Natural killer cell treated with Interleukin-12 subunit alpha and Interleukin-12 subunit beta and Interleukin-15 and Interleukin-18, amount 100 ng/mL, for 72 hours (primary cell): Measurements from ENCODE around the gene PIGQ. TPM values are rescaled to one million over a fixed set of nuclear protein-coding genes. Genes with fewer than 3 reads are reported as not detected.

ENCODE experiments used
- ATAC-seq, 2 donors: fragments of 150-1000 bp; cut with Tn5 transposase in 1 of 2; sonication (Bioruptor Pico), chemical (Tn5 transposase) in 1 of 2; 2 replicates each; pipeline ENCODE4 v1.10.0; 2021
- DNase-seq: peaks from one replicate; pipeline ENCODE4 v3.0.0; 2022; ENCODE audit warnings: low spot score
- H3K27ac Mint-ChIP-seq, 2 donors: 1 replicate in 1 of 2; 2 replicates in 1 of 2; pipeline ENCODE4 v1.8.0; 2022; ENCODE audit warnings: mixed read lengths in 2 of 2, mild to moderate bottlenecking in 1 of 2, moderate library complexity in 1 of 2
- H3K27me3 Mint-ChIP-seq, 2 donors: 1 replicate in 1 of 2; 2 replicates in 1 of 2; pipeline ENCODE4 v1.8.0; 2022; ENCODE audit warnings: mixed read lengths in 2 of 2
- H3K36me3 Mint-ChIP-seq: one replicate; pipeline ENCODE4 v1.8.0; 2022; ENCODE audit warnings: mixed read lengths
- H3K4me1 Mint-ChIP-seq, 2 donors: 1 replicate in 1 of 2; 2 replicates in 1 of 2; pipeline ENCODE4 v1.8.0; 2022; ENCODE audit warnings: low read depth in 2 of 2, mixed read lengths in 2 of 2, mild to moderate bottlenecking in 1 of 2
- H3K4me3 Mint-ChIP-seq: one replicate; pipeline ENCODE4 v1.8.0; 2022; ENCODE audit warnings: mixed read lengths
- H3K9me3 Mint-ChIP-seq: 2 replicates; pipeline ENCODE4 v1.8.0; 2022; ENCODE audit warnings: mixed read lengths
- total RNA-seq, 2 donors: library from RNA; stranded (reverse); gene quantifications; one replicate each; pipeline ENCODE4 v1.2.3, GENCODE V29; 2022

The PIGQ gene
- total RNA-seq, 2 donors from 2014 or later, result 27.6 to 60.9 TPM

- peaks cover 0 to 3% of the 10 kb centered on the region in 2 donors for H3K4me1 Mint-ChIP-seq
- H3K4me3 Mint-ChIP-seq, result no peak overlapping the region
Measured at GRCh38 chr16:555528-556473, 14.0 kb upstream of the PIGQ start.

GRCh38 chr16:556474-557173 lies 13.1 kb upstream of the PIGQ start:
- H3K4me1 Mint-ChIP-seq, result peaks cover 0 to 3% of the 10 kb centered on the region in 2 donors
- no peak overlapping the region for H3K27ac Mint-ChIP-seq
- H3K9me3 Mint-ChIP-seq, result no peaks in the 10 kb centered on the region
- no peak for DNase-seq
- no peak overlapping the region for H3K4me3 Mint-ChIP-seq
- ATAC-seq, result no peak
- H3K27me3 Mint-ChIP-seq, result peaks cover 0 to 3% of the 10 kb centered on the region in 2 donors
- no peaks in the 10 kb centered on the region for H3K36me3 Mint-ChIP-seq

More at GRCh38 chr16:555528-556473, 14.0 kb upstream of the PIGQ start:
- Mint-ChIP-seq H3K27ac (no peak overlapping the region), H3K9me3 (no peaks in the 10 kb centered on the region), H3K36me3 (no peaks in the 10 kb centered on the region), H3K27me3 (peaks cover 0 to 3% of the 10 kb centered on the region in 2 donors)
- ATAC-seq (no peak), DNase-seq (no peak)

- DNase-seq, result no peak
- ATAC-seq, result no peak
- Mint-ChIP-seq H3K4me1 (peaks cover 0 to 3% of the 10 kb centered on the region in 2 donors), H3K27ac (no peak overlapping the region), H3K27me3 (peaks cover 0 to 3% of the 10 kb centered on the region in 2 donors), H3K4me3 (no peak overlapping the region), H3K36me3 (no peaks in the 10 kb centered on the region), H3K9me3 (no peaks in the 10 kb centered on the region)
Measured at GRCh38 chr16:557463-558297, 12.1 kb upstream of the PIGQ start.

GRCh38 chr16:558298-559020 lies 11.3 kb upstream of the PIGQ start:
- no peak overlapping the region for H3K4me3 Mint-ChIP-seq
- H3K4me1 Mint-ChIP-seq, result peaks cover 0 to 3% of the 10 kb centered on the region in 2 donors
- no peak overlapping the region for H3K27ac Mint-ChIP-seq
- DNase-seq, result no peak
- peaks cover 0 to 3% of the 10 kb centered on the region in 2 donors for H3K27me3 Mint-ChIP-seq
- ATAC-seq, result no peak
- no peaks in the 10 kb centered on the region for H3K9me3 Mint-ChIP-seq
- H3K36me3 Mint-ChIP-seq, result no peaks in the 10 kb centered on the region

- no peak for ATAC-seq
- Mint-ChIP-seq H3K9me3 (no peaks in the 10 kb centered on the region), H3K27ac (no peak overlapping the region), H3K4me1 (peaks cover 0 to 3% of the 10 kb centered on the region in 2 donors), H3K27me3 (peaks cover 0 to 3% of the 10 kb centered on the region in 2 donors), H3K4me3 (no peak overlapping the region), H3K36me3 (no peaks in the 10 kb centered on the region)
- no peak for DNase-seq
Measured at GRCh38 chr16:559021-559380, 10.8 kb upstream of the PIGQ start.

GRCh38 chr16:559411-560203 lies 10.2 kb upstream of the PIGQ start:
- Mint-ChIP-seq H3K27ac (no peak overlapping the region), H3K4me3 (no peak overlapping the region), H3K36me3 (no peaks in the 10 kb centered on the region), H3K27me3 (peaks cover 0 to 3% of the 10 kb centered on the region in 2 donors), H3K4me1 (peaks cover 0 to 3% of the 10 kb centered on the region in 2 donors), H3K9me3 (no peaks in the 10 kb centered on the region)
- DNase-seq (no peak), ATAC-seq (no peak)

GRCh38 chr16:560204-560700 lies 9.5 kb upstream of the PIGQ start, which contains the start of gene PRR35:
Gene PRR35, plus strand, starts transcription at chr16:560394. Its CDS starts 2,901 bp downstream, at chr16:563295.
- no peaks in the 10 kb centered on the region for H3K9me3 Mint-ChIP-seq
- ATAC-seq, result no peak
- H3K4me3 Mint-ChIP-seq, result no peak within 1 kb of the TSS
- peaks cover 0 to 3% of the 10 kb centered on the region in 2 donors for H3K4me1 Mint-ChIP-seq
- DNase-seq, result no peak
- no peaks in the 10 kb centered on the region for H3K36me3 Mint-ChIP-seq
- H3K27ac Mint-ChIP-seq, result no peak within 1 kb of the TSS
- peaks cover 0 to 3% of the 10 kb centered on the region in 2 donors for H3K27me3 Mint-ChIP-seq

- Mint-ChIP-seq H3K27me3 (peaks cover 0 to 3% of the 10 kb centered on the region in 2 donors), H3K4me3 (no peak overlapping the region), H3K4me1 (peaks cover 0 to 3% of the 10 kb centered on the region in 2 donors), H3K27ac (no peak overlapping the region), H3K36me3 (no peaks in the 10 kb centered on the region), H3K9me3 (no peaks in the 10 kb centered on the region)
- ATAC-seq, result no peak
- DNase-seq, result no peak
Measured at GRCh38 chr16:560701-561412, 8.9 kb upstream of the PIGQ start.

GRCh38 chr16:561413-561794 lies 8.4 kb upstream of the PIGQ start:
- peaks cover 0 to 3% of the 10 kb centered on the region in 2 donors for H3K4me1 Mint-ChIP-seq
- H3K36me3 Mint-ChIP-seq, result no peaks in the 10 kb centered on the region
- no peaks in the 10 kb centered on the region for H3K9me3 Mint-ChIP-seq

GRCh38 chr16:561957-562938 lies 7.5 kb upstream of the PIGQ start:
- H3K36me3 Mint-ChIP-seq, result no peaks in the 10 kb centered on the region
- DNase-seq (no peak), ATAC-seq (no peak)
- no peak overlapping the region for H3K4me3 Mint-ChIP-seq
- H3K4me1 Mint-ChIP-seq, result peaks cover 0 to 3% of the 10 kb centered on the region in 2 donors
- H3K27me3 Mint-ChIP-seq, result peaks cover 0 to 3% of the 10 kb centered on the region in 2 donors
- H3K27ac Mint-ChIP-seq, result no peak overlapping the region
- no peaks in the 10 kb centered on the region for H3K9me3 Mint-ChIP-seq

More at GRCh38 chr16:561413-561794, 8.4 kb upstream of the PIGQ start:
- Mint-ChIP-seq H3K27me3 (peaks cover 0 to 3% of the 10 kb centered on the region in 2 donors), H3K27ac (no peak overlapping the region), H3K4me3 (no peak overlapping the region)
- ATAC-seq (no peak), DNase-seq (no peak)
